Mononuclear cell (primary cell): ENCODE results near the gene TACC2. TPM values are rescaled to one million over a fixed set of nuclear protein-coding genes. Genes with fewer than 3 reads are reported as not detected.

Experiments used
- H3K27me3 ChIP-seq: 2 replicates; pipeline ENCODE4 v1.6.0; 2011; ENCODE audit warnings: low read length, control low read depth; ENCODE audit not compliant: insufficient read depth
- H3K4me1 ChIP-seq: 2 replicates; pipeline ENCODE4 v1.5.1; 2011; ENCODE audit warnings: mild to moderate bottlenecking, low read length, control low read depth; ENCODE audit not compliant: insufficient read depth
- H3K4me3 ChIP-seq: 2 replicates; pipeline ENCODE4 v1.5.1; 2011; ENCODE audit warnings: mild to moderate bottlenecking, low read length, moderate library complexity
- H3K9me3 ChIP-seq: 2 replicates; pipeline ENCODE4 v1.5.1; 2011; ENCODE audit warnings: low read depth, mild to moderate bottlenecking, control low read depth, low read length
- total RNA-seq: library from RNA; depleted of rRNA; stranded (reverse); fragments of >200 nt; gene quantifications from one replicate; pipeline ENCODE4 v1.2.3, GENCODE V29; 2012

Gene TACC2
- total RNA-seq, 1 donor = not detected

DNA sequence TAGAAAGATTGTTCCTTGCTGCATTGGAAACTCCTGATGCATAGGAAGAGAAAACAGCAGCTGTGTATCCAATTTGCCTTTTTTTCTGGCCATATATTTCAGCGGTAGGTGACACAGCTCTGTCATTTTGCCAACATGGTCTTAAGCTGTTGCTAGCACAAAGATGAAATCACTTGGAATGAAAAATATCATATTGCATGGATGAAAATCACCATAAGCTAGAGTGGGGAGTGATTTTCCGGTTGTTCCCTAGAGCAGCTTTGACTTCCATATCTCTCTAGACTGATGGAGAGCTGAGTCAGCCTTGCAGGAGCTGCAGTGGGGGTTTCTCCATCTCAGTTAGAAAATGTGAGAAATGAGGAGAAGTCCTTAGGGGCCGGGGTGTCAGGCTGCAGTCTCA lies 243.8 kb downstream of the TACC2 start:
- no peak overlapping the region for H3K4me3 ChIP-seq
- H3K4me1 ChIP-seq = no peaks in the 10 kb centered on the region
- no peaks in the 10 kb centered on the region for H3K27me3 ChIP-seq
- H3K9me3 ChIP-seq = no peaks in the 10 kb centered on the region

DNA sequence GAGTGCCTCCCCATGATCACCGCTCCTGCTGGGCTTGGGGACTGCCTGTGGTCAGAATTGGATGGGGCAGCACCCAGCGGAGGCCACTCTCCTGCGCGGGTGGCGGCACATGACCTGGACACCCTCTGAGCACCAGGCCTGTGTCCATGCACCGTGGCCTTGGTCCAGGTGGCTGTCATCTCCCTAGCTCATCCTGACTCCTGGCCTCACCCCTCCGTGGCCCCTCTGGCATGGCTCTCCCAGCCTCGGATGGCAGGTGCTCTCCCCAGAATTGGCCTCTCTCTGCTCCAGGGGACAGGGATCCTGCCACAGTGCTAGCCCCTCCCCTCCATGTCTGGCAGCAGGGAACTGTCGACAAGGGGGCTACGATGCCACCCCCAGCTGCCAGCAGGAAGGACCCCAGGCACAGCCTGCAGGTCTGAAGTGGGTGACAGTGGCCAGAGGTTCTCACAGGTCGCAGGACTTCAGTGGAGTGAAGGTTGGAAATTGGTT lies 244.9 kb downstream of the TACC2 start:
- H3K4me1 ChIP-seq = no peaks in the 10 kb centered on the region
- H3K4me3 ChIP-seq = no peak overlapping the region
- no peaks in the 10 kb centered on the region for H3K9me3 ChIP-seq
- no peaks in the 10 kb centered on the region for H3K27me3 ChIP-seq

- no peak overlapping the region for H3K4me3 ChIP-seq
- H3K9me3 ChIP-seq = no peaks in the 10 kb centered on the region
- H3K4me1 ChIP-seq = no peaks in the 10 kb centered on the region
- H3K27me3 ChIP-seq = no peaks in the 10 kb centered on the region
These were observed 245.5 kb downstream of the TACC2 start for GRCh38 chr10:122234416-122234815.

DNA sequence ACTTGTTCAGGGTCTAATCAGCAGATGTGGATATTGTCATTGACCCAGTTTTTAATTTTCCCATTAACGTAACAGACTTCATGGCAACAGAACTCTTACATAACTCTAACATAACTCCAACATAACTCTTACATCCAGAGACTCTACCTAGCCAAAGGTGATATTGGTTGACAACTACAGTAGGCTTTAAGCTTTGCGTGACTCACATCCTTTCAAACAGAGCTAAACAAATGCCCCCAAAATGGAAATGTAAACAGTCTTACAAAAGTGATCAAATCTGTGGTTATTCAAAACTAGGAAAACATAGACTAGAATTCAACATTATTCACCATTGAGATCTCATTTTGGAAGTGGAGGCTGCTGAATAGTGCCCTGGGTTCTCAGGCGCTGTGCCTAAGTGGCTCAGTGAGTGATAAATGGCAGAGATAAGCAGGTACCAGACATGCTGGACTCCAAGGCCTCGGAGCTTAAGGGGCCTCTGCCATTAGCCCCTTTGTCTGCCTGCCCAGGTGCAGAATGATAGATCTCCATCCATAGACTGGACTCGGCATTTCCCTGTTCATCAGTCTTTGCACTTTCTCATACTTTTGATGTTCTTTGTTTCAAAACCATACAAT lies 247.8 kb downstream of the TACC2 start:
- no peaks in the 10 kb centered on the region for H3K27me3 ChIP-seq
- no peak overlapping the region for H3K4me3 ChIP-seq
- H3K9me3 ChIP-seq = no peaks in the 10 kb centered on the region
- H3K4me1 ChIP-seq = no peaks in the 10 kb centered on the region

- H3K4me1 ChIP-seq = no peaks in the 10 kb centered on the region
- H3K27me3 ChIP-seq = no peaks in the 10 kb centered on the region
- no peaks in the 10 kb centered on the region for H3K9me3 ChIP-seq
- H3K4me3 ChIP-seq = no peak overlapping the region
These were observed 248.5 kb downstream of the TACC2 start for GRCh38 chr10:122237331-122237990.

GRCh38 chr10:122239578-122240257 lies 250.8 kb downstream of the TACC2 start:
- Histone ChIP-seq H3K9me3 (no peaks in the 10 kb centered on the region), H3K4me1 (no peaks in the 10 kb centered on the region), H3K4me3 (no peak overlapping the region), H3K27me3 (no peaks in the 10 kb centered on the region)

DNA sequence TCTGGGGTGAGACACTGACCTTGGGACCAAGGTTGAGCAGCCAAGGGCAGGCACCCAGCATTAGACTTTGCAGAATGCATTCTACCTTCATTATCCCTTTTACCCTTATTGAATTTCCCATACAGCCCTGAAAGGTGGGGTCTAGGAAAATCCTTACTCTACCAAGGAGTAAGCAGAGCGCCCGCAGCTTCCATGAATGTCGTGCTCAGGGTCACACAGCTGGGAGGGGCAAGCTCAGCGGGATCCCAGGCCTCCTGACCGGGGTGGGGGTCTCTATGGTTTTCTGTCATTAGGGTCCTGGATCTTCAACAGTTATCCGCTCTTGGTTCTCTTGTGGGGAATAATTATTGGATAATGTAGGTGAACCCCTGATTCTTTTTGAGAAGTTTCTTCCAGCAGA lies 251.4 kb downstream of the TACC2 start:
- H3K9me3 ChIP-seq = no peaks in the 10 kb centered on the region
- no peaks in the 10 kb centered on the region for H3K27me3 ChIP-seq
- H3K4me3 ChIP-seq = no peak overlapping the region
- H3K4me1 ChIP-seq = no peaks in the 10 kb centered on the region

DNA sequence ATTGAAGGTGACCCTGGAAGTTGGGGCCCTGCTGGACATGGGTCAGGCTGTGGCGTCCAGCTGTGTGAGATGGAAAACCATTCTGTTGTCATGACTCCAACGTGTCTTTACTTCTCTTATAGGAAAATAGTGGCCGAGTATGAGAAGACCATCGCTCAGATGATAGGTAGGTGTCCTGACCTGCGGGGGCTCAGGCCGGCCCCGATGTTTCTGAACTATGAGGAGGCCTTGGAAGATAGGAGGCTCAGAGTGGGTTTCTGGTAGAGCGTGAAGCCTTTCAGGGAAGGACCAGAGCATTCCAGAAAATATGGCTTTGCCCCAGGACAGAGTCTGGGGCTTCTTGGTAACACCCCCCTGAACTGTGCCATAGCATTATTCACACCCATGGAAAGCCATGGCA lies 252.9 kb downstream of the TACC2 start:
- H3K4me3 ChIP-seq = no peak overlapping the region
- H3K4me1 ChIP-seq = no peaks in the 10 kb centered on the region
- no peaks in the 10 kb centered on the region for H3K9me3 ChIP-seq
- no peaks in the 10 kb centered on the region for H3K27me3 ChIP-seq

DNA sequence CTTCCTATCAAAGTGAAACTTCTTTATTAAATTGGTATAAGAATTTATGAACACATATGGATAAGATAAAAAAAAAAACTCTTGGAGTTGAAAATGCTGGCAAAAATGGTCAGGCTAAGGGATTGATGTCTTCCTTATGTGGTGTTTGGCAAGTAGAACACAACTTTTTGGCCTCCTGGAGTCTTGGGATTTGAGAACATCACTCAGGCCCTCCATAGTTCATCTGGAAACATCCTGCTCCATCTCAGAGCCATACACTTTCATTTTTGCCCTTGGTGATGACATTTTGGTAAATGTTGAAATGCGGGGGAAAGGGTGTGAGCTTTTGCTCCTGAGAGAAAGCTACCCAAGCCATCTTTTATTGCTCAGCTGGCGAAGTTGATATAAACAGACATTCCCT lies 254.6 kb downstream of the TACC2 start:
- Histone ChIP-seq H3K4me3 (no peak overlapping the region), H3K27me3 (no peaks in the 10 kb centered on the region), H3K9me3 (no peaks in the 10 kb centered on the region), H3K4me1 (no peaks in the 10 kb centered on the region)

DNA sequence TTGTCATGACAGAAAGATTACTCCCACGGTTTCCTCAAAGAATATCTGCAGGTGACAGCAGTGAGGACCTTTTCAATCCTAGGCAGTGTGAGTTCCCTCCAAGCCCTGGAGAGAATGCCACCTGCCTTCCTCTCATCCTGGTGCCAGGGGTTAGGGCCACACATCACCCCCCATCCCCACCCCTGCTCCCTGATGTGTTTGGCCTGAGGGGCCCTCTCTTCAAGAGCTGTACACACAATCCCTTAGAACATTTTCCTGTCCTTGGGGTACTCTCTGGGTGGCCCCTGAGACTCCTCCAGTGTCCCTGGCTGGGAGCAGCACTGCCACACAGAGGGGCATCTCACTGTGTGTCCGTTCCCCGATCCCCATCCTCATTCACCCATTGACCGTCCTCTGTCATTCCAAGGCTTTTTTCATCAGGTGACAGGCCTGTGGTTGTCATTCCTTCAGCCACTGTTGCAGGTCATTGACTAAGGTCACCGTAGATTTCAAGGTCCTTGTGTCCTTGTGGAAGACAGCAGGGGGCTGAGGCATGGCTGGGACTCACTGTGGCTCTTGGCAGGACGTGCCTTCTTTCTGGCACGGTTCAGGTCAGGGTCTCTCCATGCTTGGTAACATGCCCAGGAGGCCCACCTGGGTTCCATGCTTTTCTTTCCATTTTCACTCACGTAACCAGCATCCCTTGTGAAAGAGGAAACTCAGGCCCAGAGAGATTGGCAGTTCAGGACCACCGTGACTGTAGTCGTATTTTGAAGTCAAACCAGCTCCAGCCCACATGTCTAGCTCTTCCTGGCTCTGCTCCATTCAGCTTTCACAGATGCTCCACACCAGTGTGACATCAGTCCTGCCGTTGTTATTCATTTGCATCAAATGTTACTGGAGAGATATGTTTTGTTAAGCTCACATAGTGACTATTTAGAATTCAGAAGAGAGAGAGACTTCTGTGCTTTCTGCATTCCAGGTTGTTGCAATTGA lies 255.3 kb downstream of the TACC2 start:
- no peaks in the 10 kb centered on the region for H3K27me3 ChIP-seq
- H3K4me1 ChIP-seq = no peaks in the 10 kb centered on the region
- no peak overlapping the region for H3K4me3 ChIP-seq
- H3K9me3 ChIP-seq = no peaks in the 10 kb centered on the region

- no peaks in the 10 kb centered on the region for H3K4me1 ChIP-seq
These were observed 256.2 kb downstream of the TACC2 start for GRCh38 chr10:122245136-122245535.

GRCh38 chr10:122245897-122246296 lies 256.9 kb downstream of the TACC2 start:
- no peaks in the 10 kb centered on the region for H3K27me3 ChIP-seq
- no peaks in the 10 kb centered on the region for H3K9me3 ChIP-seq
- no peak overlapping the region for H3K4me3 ChIP-seq
- H3K4me1 ChIP-seq = no peaks in the 10 kb centered on the region

More at GRCh38 chr10:122245136-122245535, 256.2 kb downstream of the TACC2 start:
- Histone ChIP-seq H3K4me3 (no peak overlapping the region), H3K9me3 (no peaks in the 10 kb centered on the region), H3K27me3 (no peaks in the 10 kb centered on the region)

DNA sequence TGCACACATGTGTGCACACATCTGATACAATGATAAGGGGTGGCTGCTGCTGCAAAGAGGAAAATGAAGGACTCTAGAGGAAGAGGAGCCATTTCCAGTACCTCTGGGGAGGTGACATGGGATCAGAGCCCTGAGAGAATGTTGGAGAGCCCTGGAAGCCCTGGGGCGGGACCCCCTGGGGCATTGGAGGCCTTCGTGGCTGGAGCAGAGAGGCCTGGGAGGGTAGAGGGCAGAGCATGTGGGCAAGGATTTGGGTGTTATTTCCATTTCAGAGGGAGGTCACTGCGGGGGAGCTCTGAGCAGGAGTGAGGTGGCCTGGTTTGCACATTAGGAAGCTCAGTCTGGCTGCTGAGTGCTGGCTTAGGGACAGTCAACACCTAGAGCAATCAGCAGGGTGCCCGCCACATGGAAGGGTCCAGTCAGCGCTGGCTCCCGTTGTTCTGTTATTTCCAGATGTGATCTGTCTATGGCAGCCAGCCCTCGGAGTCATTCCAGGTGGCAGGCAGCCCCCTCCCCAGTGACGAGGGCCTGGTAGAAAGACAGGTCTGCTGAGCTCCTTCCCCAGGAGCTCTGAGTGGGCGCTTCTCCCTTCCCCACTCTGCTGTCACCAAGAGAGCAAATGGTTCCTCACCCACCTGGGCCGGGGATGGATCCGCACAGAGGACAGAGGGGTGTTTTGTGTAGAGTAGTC lies 258.0 kb downstream of the TACC2 start:
- no peaks in the 10 kb centered on the region for H3K4me1 ChIP-seq
- no peaks in the 10 kb centered on the region for H3K9me3 ChIP-seq
- H3K27me3 ChIP-seq = no peaks in the 10 kb centered on the region
- H3K4me3 ChIP-seq = no peak overlapping the region
